ENCODE data around the gene TRAPPC12.
"Not testable (repeated sequence)": the region's sequence is repeated elsewhere in the genome, so short reads cannot be mapped to it uniquely, and the experiment has no call there.

Gene TRAPPC12

GRCh38 chr2:3354986-3355385 is 24.5 kb upstream of the TRAPPC12 start:
- DNase-seq: no peak
- H3K36me3 Mint-ChIP-seq (ENCODE audit: insufficient read depth): peaks cover 5% of the 10 kb centered on the region
- no peak overlapping the region for H3K27ac Mint-ChIP-seq
- no peaks in the 10 kb centered on the region for H3K27me3 Mint-ChIP-seq
- no peak for ATAC-seq (replicated peaks)
- H3K9me3 Mint-ChIP-seq: peaks cover 0 to 3% of the 10 kb centered on the region in 2 donors
- H3K4me3 Mint-ChIP-seq: no peak overlapping the region
- H3K4me1 Mint-ChIP-seq (ENCODE audit: low read depth in 2 of 2): peaks cover 9 to 24% of the 10 kb centered on the region in 2 donors

- peaks cover 11 to 30% of the 10 kb centered on the region in 2 donors for H3K4me1 Mint-ChIP-seq (ENCODE audit: low read depth in 2 of 2)
- no peak overlapping the region for H3K4me3 Mint-ChIP-seq
- DNase-seq: no peak
- no peaks in the 10 kb centered on the region for H3K27me3 Mint-ChIP-seq
- H3K9me3 Mint-ChIP-seq: peaks cover 0 to 3% of the 10 kb centered on the region in 2 donors
- no peak for ATAC-seq (replicated peaks)
- H3K27ac Mint-ChIP-seq: peak overlapping the region in 1 of 2 donors; percentile 15
- H3K36me3 Mint-ChIP-seq (ENCODE audit: insufficient read depth): peaks cover 5% of the 10 kb centered on the region
Observed at GRCh38 chr2:3355951-3356569, 23.4 kb upstream of the TRAPPC12 start.

- Mint-ChIP-seq H3K27me3 (no peaks in the 10 kb centered on the region), H3K27ac (peak overlapping the region in 1 of 2 donors; percentile 60), H3K4me1 (ENCODE audit: low read depth in 2 of 2) (peaks cover 13 to 36% of the 10 kb centered on the region in 2 donors), H3K36me3 (ENCODE audit: insufficient read depth) (peaks cover 5% of the 10 kb centered on the region), H3K9me3 (peaks cover 0 to 3% of the 10 kb centered on the region in 2 donors), H3K4me3 (no peak overlapping the region)
- ATAC-seq (replicated peaks): no peak
- DNase-seq: no peak
Observed at GRCh38 chr2:3356799-3357198, 22.7 kb upstream of the TRAPPC12 start.

- H3K36me3 Mint-ChIP-seq (ENCODE audit: insufficient read depth); H3K4me3 Mint-ChIP-seq; DNase-seq; ATAC-seq (replicated peaks); H3K9me3 Mint-ChIP-seq; H3K27me3 Mint-ChIP-seq: not testable (repeated sequence)
- H3K27ac Mint-ChIP-seq: peak overlapping the region in 1 of 2 donors; percentile 60
- H3K4me1 Mint-ChIP-seq (ENCODE audit: low read depth in 2 of 2): peaks cover 15 to 38% of the 10 kb centered on the region in 2 donors
Observed at GRCh38 chr2:3357446-3357845, 22.0 kb upstream of the TRAPPC12 start.

- no peak for ATAC-seq (replicated peaks)
- Mint-ChIP-seq H3K36me3 (ENCODE audit: insufficient read depth) (peaks cover 5% of the 10 kb centered on the region), H3K27ac (peak overlapping the region in 1 of 2 donors; percentile 60), H3K9me3 (no peaks in the 10 kb centered on the region), H3K4me3 (no peak overlapping the region), H3K27me3 (no peaks in the 10 kb centered on the region), H3K4me1 (ENCODE audit: low read depth in 2 of 2) (peaks cover 19 to 40% of the 10 kb centered on the region in 2 donors)
- DNase-seq: no peak
Observed at GRCh38 chr2:3357926-3358325, 21.6 kb upstream of the TRAPPC12 start.

- no peak overlapping the region for H3K27ac Mint-ChIP-seq
- no peak overlapping the region for H3K4me3 Mint-ChIP-seq
- no peaks in the 10 kb centered on the region for H3K9me3 Mint-ChIP-seq
- H3K36me3 Mint-ChIP-seq (ENCODE audit: insufficient read depth): no peaks in the 10 kb centered on the region
- DNase-seq (no peak), ATAC-seq (replicated peaks) (no peak)
- H3K27me3 Mint-ChIP-seq: no peaks in the 10 kb centered on the region
- peaks cover 30 to 51% of the 10 kb centered on the region in 2 donors for H3K4me1 Mint-ChIP-seq (ENCODE audit: low read depth in 2 of 2)
Observed at GRCh38 chr2:3361518-3362389, 17.7 kb upstream of the TRAPPC12 start.

- Mint-ChIP-seq H3K27me3 (no peaks in the 10 kb centered on the region), H3K9me3 (no peaks in the 10 kb centered on the region), H3K36me3 (ENCODE audit: insufficient read depth) (no peaks in the 10 kb centered on the region), H3K27ac (no peak overlapping the region), H3K4me1 (ENCODE audit: low read depth in 2 of 2) (peaks cover 27 to 44% of the 10 kb centered on the region in 2 donors), H3K4me3 (no peak overlapping the region)
- DNase-seq (no peak), ATAC-seq (replicated peaks) (no peak)
Observed at GRCh38 chr2:3365219-3365618, 14.3 kb upstream of the TRAPPC12 start.

- Mint-ChIP-seq H3K27ac (peak overlapping the region in 1 of 2 donors; percentile 49), H3K9me3 (no peaks in the 10 kb centered on the region), H3K27me3 (no peaks in the 10 kb centered on the region), H3K4me1 (ENCODE audit: low read depth in 2 of 2) (peaks cover 10 to 26% of the 10 kb centered on the region in 2 donors), H3K36me3 (ENCODE audit: insufficient read depth) (no peaks in the 10 kb centered on the region), H3K4me3 (no peak overlapping the region)
- no peak for ATAC-seq (replicated peaks)
- no peak for DNase-seq
Observed at GRCh38 chr2:3368261-3368722, 11.2 kb upstream of the TRAPPC12 start.

- ATAC-seq (replicated peaks); H3K36me3 Mint-ChIP-seq (ENCODE audit: insufficient read depth); H3K4me3 Mint-ChIP-seq; H3K27me3 Mint-ChIP-seq; H3K27ac Mint-ChIP-seq; DNase-seq; H3K9me3 Mint-ChIP-seq: not testable (repeated sequence)
- H3K4me1 Mint-ChIP-seq (ENCODE audit: low read depth in 2 of 2): peaks cover 6 to 24% of the 10 kb centered on the region in 2 donors
Observed at GRCh38 chr2:3369340-3370181, 9.9 kb upstream of the TRAPPC12 start.

- DNase-seq: no peak
- no peak for ATAC-seq (replicated peaks)
- H3K27me3 Mint-ChIP-seq: no peaks in the 10 kb centered on the region
- no peaks in the 10 kb centered on the region for H3K9me3 Mint-ChIP-seq
- peaks cover 33 to 36% of the 10 kb centered on the region in 2 donors for H3K4me1 Mint-ChIP-seq (ENCODE audit: low read depth in 2 of 2)
- peaks cover 34% of the 10 kb centered on the region for H3K36me3 Mint-ChIP-seq (ENCODE audit: insufficient read depth)
- H3K27ac Mint-ChIP-seq: peak overlapping the region; percentile 95 to 99
- H3K4me3 Mint-ChIP-seq: peak overlapping the region; percentile 93 to 98
Observed at GRCh38 chr2:3376821-3377220, 2.7 kb upstream of the TRAPPC12 start.

- DNase-seq (peak in 1 of 3 experiments; percentile 33), ATAC-seq (replicated peaks) (peak; percentile 26)
- H3K4me3 Mint-ChIP-seq: peak overlapping the region; percentile 93 to 98
- peaks cover 39% of the 10 kb centered on the region for H3K36me3 Mint-ChIP-seq (ENCODE audit: insufficient read depth)
- no peaks in the 10 kb centered on the region for H3K27me3 Mint-ChIP-seq
- H3K9me3 Mint-ChIP-seq: no peaks in the 10 kb centered on the region
- peak overlapping the region; percentile 95 to 99 for H3K27ac Mint-ChIP-seq
- H3K4me1 Mint-ChIP-seq (ENCODE audit: low read depth in 2 of 2): peaks cover 34 to 37% of the 10 kb centered on the region in 2 donors
Observed at GRCh38 chr2:3377279-3377611, 2.2 kb upstream of the TRAPPC12 start.

GRCh38 chr2:3377612-3378432 is 1.7 kb upstream of the TRAPPC12 start, which contains the start of gene EIPR1:
TSS of gene EIPR1 (minus strand) at chr2:3377818. CDS start at chr2:3377689, 129 bp downstream.
- Mint-ChIP-seq H3K27me3 (no peaks in the 10 kb centered on the region), H3K27ac (peak within 1 kb of the TSS; percentile 95 to 99), H3K4me1 (ENCODE audit: low read depth in 2 of 2) (peaks cover 34 to 37% of the 10 kb centered on the region in 2 donors), H3K4me3 (peak within 1 kb of the TSS; percentile 93 to 98), H3K9me3 (no peaks in the 10 kb centered on the region), H3K36me3 (ENCODE audit: insufficient read depth) (peaks cover 43% of the 10 kb centered on the region)
- DNase-seq (peak; percentile 95 to 96 (median 96)), ATAC-seq (replicated peaks) (peak; percentile 82)

Measured in effector memory CD8-positive, alpha-beta T cell (primary cell).